Esophagus squamous epithelium (tissue), 4 donors: ENCODE measurements around the gene ADIPOR1.

ENCODE experiments used
- CTCF ChIP-seq, 6 experiments: fragments of 450-650 bp in 4 of 6; fragments of 200-600 bp in 2 of 6; sonication (generic) in 2 of 6; IDR thresholded peaks; one replicate each; pipeline ENCODE4 v1.5.1; 2016 to 2019; ENCODE audit warnings: antibody characterized with exemption in 6 of 6, mild to moderate bottlenecking in 4 of 6, moderate library complexity in 4 of 6
- POLR2A ChIP-seq, 4 donors: fragments of 450-650 bp; IDR thresholded peaks; one replicate each; pipeline ENCODE4 v1.6.1; 2017; ENCODE audit warnings: antibody characterized with exemption in 4 of 4, mild to moderate bottlenecking in 4 of 4, moderate library complexity in 3 of 4

GRCh38 chr1:203000217-203000944, 42.3 kb upstream of the ADIPOR1 start:
- TF ChIP-seq CTCF (IDR thresholded peaks at IDR 0.05) (no peak), POLR2A (IDR thresholded peaks at IDR 0.05) (no peak)
